GM21447 (cell line): Measurements from ENCODE around the gene CRISPLD2.

Experiments used
- ATAC-seq: cut with Tn5 transposase; IDR thresholded peaks from one replicate; pipeline ENCODE4 v1.9.1; 2021; ENCODE audit not compliant: unreplicated experiment

CRISPLD2 gene

DNA sequence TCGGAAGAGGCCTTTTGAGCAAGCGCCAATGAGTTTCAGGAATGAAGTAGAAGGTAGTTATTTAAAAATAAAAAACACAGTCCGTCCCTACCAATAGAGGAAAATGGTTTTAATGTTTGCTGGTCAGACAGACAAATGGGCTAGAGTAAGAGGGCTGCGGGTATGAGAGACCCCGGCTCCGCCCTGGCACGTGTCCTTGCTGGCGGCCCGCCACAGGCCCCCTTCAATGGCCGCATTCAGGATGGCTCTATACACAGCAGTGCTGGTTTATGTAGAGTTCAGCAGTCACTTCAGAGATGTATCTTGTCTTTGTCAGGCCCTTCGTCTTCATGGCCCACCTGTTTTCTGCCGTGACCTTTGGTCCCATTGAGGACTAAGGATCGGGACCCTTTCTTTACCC lies 87.3 kb downstream of the CRISPLD2 start:
- ATAC-seq, result no peak

DNA sequence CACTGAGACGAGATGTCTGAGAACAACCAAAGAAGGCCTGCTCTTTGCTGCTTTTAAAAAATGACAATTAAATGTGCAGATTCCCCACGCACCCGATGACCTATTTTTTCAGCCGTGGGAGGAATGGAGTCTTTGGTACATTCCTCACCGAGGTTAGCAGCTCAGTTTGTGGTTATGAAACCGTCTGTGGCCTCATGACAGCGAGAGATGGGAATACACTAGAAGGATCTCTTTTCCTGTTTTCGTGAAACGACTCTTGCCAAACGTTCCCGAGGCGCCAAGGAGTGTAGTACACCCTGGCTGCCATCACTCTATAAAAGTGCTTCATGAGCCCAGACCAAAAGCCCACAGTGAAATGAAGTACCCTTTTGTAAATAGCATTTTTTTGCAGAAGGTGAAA lies 87.8 kb downstream of the CRISPLD2 start:
- ATAC-seq, result no peak

DNA sequence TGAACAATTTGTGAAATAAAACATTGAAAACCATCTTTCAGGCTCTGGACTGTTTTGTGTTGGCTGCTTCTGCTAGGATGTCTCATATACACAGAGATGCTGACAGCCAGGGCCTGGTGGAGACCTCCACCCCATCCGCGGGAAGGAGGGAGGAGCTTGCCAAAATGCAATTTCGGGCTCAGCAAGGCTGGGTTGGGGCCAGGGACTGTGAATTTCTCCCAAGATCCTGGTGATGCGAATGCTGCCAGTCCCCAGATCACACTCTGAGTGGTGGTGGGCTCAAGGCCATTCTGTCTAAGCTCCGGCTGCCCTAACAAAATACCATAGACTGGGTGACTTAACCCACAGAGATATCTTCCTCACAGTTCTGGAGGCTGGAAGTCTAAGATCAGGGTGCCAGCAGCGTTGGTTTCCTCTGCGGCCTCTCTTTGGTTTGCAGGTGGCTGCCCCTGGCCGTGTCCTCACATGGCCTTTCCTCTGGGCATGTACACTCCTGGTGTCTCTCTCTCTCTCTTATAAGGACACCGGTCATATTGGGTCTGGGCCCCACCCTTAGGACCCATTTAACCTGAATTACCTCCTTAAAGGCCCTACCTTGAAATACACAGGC lies 89.8 kb downstream of the CRISPLD2 start:
- no peak for ATAC-seq

DNA sequence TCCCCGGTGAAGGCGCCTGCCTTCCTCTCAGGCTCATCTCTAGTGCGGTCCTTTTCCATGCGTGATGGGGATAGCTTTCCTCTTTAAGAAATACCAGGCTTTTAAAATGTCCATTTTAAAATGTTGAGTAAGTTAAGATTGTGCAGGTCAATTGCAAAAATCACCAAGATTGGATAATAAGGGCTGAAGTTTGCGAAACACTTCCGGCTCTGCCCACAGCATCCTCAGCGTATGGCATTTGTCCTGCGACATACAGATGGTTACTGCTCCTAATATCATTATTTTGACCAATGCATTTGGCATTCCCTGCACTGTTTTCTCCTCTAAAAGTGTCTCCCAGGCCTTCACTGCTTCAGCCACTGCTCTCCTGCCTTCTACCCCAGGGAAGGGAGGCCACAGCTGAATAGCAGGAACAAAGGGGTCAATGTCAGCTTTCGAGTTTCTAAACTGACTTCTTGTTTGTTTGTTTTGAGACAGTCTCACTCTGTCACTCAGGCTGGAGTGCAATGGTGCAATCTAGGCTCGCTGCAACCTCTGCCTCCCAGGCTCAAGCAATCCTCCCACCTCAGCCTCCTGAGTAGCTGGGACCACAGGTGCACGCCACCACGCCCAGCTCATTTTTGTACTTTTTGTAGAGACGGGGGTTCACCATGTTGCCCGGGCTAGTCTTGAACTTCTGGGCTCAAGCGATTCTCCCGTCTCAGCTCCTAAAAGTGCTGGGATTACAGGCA lies 91.9 kb downstream of the CRISPLD2 start:
- ATAC-seq, result no peak

DNA sequence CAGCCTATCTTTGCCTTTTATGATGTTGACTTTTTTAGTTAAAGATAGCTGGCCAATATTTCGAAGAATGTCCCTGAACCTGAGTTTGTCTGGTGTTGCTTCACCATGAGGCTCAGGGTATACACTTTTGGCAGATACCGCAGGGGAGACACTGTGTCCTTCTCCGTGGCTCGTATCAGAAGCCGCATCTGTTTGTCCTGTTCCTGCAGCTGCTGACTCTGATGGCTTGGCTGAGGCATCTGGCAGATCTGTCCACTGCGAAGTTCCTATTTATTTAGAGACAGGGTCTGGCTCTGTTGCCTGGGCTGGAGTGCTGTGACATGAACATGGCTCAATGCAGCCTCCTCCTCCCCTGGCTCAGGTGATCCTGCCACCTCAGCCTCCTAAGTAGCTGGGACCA lies 93.5 kb downstream of the CRISPLD2 start:
- ATAC-seq, result no peak

DNA sequence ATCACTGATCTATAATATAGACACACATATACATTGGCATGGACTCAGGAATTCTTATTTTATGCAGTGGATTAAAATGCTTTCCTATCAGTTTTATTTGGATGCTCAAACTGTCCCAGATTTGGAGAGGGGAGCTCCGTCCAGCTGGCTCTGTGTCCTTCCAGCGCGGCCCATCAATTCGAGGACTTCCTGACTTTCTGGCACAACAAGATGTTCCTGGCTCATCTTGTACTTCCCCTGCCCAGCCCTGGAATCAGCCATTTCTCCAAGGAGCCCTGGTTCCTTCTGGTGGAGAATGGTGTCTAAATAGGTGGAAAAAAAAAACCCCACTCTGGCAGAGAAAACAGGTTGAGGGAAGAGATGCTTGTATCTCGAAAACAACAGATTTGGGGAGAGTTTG lies 94.5 kb downstream of the CRISPLD2 start:
- ATAC-seq, result no peak

DNA sequence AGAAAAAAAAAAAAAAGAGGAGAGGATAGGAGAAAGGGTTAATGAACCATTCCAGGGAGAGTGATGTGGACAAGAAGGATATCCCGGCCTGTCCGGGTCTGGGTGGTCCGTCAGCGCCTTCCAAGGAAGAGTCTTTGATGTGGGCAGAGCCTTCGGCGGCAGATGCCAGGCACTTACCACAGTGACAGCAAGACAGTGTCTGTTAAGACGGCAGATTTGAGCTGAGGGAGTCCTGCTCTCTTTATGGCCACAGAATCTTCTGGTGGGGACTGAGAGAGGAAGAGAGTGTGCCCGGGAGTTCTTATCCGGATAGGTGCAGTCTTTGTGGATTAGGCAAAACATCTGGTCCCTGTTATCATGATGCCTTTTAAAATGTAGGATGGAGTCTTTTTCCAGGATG lies 96.4 kb downstream of the CRISPLD2 start:
- ATAC-seq, result no peak

DNA sequence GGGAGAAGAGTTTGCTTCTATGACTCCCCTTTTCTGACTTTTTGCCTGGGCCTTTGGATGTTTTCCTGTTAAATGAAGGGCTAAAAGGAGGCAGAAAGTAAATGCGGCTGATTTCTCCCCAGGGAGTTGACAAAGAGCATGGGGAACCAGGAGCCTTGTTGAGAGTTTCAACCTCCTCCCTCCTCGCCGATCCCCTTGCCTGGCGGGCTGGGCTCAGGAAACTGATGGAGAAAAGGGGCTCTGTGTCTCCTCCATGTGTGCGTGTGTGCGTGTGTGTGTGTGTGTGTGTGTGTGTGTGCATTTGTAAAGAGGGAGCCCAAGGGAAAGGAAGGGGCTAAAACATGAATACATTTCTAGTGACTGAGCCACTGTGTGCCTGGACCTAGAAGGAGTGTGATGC lies 97.1 kb downstream of the CRISPLD2 start:
- ATAC-seq, result no peak

DNA sequence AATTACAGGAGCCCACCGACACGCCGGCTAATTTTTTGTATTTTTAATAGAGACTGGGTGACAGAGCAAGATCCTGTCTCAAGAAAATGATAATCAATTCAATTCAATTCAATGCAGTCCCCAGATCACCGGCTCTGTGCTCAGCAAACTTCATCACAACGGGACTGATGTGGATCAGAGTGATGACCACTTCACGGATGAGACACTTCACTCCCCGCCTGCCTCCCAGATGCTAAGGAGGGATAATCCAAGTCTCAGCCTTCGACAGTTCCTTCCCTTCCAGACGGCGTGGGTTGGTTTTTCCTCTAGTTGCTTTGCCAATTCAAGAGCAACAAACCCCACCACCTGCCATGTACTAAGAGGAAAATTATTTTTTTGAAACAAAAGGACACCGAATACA lies 97.7 kb downstream of the CRISPLD2 start:
- ATAC-seq, result no peak

DNA sequence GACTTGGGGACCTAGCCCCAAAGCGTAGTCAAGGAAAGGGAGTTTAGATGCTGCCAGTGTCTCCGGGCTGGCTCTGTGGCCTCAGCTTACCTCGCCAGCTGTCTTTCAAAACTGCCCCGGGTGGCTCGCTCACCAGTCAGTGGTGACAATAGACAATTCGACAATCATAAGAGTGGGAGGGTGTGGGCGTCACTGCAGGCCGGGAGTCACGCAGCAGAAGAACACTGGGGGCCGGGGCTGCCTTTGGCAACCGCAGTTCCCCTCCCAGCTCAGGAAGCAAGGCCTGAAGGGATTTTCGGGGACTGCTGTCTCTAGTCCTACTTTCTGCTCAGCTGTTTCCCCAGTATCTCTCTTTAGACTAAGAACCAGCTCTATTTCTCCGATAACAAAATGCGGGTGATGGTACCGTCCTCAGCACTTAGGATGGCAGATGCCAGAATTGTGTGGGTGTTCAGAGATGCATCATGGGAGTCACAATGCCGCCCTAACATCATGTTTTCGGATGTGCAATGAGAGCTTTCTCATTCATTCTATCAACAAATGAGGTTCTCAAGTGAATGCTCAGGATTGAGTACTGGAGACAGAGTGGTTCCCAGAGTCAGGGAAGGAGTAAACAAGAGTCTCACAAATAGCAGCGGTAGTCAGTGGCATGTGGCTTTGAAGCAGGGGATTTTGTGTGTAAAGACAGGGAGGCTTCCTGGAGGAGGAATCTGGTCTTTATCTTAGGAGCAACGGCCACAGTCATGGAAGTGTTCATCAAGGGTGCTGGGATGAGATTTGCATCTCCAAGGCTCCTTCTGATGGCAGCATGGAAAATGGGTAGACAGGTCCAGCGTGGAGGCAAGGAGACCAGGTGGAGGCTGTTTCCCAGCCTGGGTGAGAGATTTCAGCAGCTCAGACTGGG lies 98.5 kb downstream of the CRISPLD2 start:
- ATAC-seq, result no peak

DNA sequence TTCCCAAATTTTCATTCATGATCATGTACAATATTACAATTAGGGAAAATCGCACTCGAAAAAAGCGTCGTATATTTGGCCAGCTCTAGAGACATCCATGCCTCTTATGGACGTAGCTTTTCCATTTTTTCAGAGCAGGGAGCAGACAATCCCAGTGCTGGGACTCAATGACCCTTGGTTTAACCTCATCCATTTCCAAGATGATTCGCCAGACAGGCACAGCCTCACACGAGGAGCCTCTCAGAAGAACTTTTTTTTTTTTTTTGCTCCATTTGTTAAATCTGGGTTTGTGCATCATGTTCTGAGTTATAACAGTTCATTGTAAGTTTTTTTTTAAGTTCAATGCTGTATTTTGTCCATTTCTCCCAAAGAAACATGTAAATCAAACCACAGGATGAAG lies 99.5 kb downstream of the CRISPLD2 start:
- ATAC-seq, result no peak

DNA sequence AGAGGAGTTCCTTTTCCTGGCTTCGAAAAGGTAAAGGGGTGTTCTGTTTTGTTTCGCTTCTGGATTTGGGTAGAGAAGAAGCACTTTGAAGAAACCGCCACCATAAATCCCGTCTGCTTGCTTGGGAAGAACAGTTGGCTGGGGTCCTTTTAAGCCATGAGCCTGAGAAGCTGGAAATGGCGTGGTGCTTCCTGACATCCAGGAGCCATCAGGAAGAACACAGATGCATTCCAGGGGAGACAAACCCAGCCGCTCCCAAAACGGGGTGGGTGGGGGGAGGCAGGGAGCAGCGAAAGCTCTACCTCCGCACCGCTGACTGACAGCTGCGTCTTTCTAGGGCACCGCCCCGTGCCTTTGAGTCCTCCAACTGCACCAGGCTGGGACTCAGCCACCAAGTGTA lies 99.9 kb downstream of the CRISPLD2 start:
- no peak for ATAC-seq

DNA sequence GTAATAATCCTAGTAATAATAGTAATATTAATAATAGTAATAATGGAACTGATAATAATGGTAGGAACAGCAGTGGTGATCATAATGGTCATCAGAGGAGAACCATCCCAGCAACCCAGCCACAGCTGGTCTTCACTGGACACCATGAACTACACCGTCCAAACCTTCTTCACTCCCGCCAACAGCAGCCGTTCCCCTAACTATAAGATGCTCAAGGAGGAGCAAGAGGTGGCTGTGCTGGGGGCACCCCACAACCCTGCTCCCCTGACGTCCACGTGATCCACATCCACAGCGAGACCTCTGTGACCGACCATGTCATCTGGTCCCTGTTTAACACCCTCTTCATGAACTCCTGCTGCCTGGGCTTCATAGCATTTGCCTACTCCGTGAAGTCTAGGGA lies 100.5 kb downstream of the CRISPLD2 start:
- no peak for ATAC-seq

DNA sequence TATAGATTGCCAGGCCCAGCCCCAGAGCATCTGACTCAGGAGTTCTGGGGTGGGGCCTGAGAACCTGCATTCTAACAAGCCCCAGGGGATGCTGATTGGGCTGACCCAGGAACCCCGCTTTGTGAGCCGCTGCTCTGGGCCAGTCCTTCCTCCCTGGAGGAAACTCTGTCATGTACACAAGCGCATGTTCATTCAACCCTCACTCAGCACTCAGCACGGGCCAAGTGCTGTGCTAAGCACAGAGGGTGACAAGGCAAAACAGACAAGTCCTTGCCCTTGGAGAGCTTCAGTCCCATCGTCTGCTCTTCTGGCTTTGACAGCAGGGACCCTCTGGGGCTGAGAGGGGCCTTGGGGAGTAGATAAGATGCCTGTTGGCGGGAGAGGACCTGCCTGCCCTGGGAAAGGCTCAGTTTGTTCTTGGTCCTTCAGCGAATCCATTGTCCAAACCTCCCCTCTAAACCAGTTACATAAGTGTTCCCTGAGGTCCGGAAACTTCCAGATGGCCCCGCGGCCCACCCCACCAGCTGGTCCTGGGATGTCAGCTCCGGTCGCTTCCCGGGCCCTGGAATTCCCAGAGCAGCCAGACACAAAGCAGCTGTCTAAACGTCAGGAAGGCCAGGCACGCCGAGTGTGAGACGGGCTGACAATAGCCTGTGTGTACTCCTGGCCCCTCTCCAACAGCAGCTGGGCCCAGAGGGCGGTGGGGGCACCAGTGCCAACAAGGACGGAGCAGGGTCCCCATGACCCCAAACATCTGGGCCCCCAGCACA lies 102.8 kb downstream of the CRISPLD2 start:
- ATAC-seq, result no peak

DNA sequence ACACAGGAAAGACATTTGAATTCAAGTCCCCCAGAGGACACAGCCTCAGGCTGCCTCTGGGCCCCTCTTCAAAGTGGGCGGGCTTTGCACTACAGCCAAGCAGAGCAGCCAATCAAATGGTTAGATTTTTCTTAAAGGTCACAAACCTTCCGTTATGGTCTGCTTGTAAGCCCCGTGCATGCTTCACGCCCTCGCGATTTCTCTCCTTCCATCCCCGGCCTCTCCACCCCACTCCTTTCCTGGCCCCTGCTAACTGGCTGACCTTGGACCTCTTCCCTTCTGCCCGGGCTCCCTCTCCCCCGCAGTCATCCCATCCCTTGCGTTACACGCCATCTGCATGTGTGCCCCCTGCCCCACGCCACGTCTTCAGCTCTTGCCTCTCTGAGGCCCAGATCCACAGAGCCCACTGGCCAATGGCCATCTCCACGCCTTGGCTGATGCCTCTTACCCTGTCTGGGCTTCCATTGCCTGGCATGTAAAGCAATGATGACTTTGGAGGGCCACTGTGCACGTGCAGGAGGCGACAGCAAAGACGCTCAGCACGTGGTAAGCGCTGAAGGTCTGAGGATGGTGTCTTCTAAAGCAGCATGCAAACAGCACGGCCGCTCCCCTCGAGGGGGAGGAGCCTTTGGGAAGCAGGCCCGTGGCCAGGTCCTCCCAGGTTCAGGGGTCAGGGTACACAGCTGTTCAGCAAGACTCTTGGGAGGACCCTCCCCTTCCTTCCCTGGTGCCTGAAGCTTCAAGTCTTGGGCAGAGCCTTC lies 104.7 kb downstream of the CRISPLD2 start:
- no peak for ATAC-seq

DNA sequence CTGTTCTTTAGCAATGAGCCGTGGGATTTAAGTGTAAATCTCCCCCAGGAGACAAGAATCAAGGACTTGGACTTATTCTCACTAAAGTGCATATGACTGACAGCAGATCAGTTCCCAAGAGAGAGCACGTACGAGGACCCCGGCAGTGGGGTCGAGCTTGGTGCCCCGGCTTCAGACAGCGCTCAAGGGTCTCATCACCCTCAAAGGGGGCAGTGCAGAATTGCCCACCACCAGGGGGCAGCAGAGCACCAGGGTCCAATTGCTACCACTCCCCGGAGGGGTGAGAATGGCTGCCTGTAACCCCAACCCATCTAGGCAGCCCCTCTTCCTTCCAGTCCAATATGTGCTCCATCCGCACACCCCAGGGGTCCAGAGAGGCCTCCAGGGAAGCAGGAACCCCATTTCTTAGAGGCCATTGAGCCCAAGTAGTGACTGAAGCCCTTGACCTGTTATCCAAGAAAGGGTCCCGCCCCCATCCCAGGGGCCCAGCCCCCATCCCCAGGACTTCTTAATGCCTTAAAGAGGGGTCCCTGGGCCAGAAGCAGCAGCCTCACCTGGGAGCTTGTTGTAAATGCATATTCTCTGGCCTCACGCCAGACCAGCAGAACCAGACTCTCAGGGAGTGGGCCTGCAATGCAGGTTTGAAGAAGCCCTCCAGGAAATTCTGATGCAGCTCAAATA lies 105.4 kb downstream of the CRISPLD2 start:
- ATAC-seq, result no peak

DNA sequence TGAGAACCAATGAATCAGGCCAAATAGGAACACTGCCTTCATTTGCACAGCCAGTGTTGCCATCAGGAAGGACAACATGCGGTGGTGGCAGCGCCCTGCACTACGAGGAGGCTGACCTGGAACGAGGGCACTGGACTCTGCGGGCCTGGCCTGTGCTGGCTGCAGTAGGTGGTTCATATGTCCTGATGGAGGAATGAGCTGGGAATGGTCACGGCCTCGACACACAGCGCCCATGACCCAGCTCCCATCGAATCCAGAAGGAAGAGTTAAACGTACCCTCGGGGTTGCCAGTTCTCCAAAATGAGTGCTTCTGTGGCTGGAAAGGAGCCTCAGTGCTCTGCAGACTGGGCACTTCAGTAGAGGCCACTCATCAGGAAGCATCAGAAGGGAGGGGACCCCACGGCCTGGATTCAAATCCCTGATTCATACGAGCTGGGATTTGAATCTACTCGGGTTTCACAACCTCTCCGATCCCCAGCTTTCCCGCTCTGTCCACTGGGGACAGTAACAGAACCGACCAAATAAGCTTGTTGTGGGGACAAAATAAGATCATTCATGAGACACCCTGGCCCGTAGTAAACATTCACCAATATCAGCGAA lies 106.1 kb downstream of the CRISPLD2 start:
- no peak for ATAC-seq

DNA sequence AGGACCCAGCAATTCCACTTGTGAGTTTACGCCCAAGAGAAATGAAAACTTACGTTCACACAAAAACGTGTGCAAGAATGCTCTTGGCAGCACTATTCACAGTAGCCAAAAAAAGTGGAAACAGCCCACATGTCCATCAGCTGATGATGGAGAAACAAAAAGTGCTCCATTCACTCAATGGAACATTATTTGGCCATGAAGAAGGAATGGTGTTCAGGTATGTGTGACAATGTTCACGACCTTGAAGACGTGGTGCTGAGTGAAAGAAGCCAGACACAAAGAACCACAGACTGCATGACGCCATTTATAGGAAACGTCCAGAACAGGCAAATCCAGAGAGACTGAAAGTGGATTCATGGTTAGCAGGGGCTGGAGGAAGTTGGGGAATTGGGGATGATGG lies 106.7 kb downstream of the CRISPLD2 start:
- ATAC-seq, result no peak
